OCI-M2 (cell line): ENCODE results near the gene TAMM41.
"Not testable (repeated sequence)": the region's sequence is repeated elsewhere in the genome, so short reads cannot be mapped to it uniquely, and the experiment has no call there.

Source experiments
- DNase-seq: peaks from one replicate; lab custom pipeline; 2025; ENCODE audit not compliant: unreplicated experiment; lab: John Stamatoyannopoulos, UW

TAMM41 gene

DNA sequence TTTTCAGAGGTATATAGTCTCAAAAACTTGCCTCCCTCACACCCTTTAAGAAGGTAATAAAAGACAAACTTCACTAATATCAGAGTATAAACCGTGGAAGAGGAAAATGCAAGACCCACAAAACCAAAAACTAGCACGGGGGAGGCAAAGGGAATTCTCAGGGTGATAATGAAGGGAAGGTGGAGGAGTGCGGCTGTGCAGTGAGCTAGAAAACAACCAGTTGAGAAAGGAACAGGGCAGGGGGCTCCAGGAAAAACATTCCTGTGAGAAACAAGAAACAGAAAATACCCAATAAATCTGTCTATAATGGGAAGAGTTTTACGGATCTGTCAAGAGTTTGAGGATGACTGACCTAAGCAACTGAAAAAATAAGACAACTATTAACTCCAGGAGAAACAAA lies 31.6 kb downstream of the TAMM41 start:
- DNase-seq: no peak

- no peak for DNase-seq
Observed at GRCh38 chr3:11814663-11815062, 32.0 kb downstream of the TAMM41 start.

- no peak for DNase-seq
Observed at GRCh38 chr3:11810276-11810675, 36.4 kb downstream of the TAMM41 start.

GRCh38 chr3:11808231-11808630 lies 38.5 kb downstream of the TAMM41 start:
- no peak for DNase-seq

DNA sequence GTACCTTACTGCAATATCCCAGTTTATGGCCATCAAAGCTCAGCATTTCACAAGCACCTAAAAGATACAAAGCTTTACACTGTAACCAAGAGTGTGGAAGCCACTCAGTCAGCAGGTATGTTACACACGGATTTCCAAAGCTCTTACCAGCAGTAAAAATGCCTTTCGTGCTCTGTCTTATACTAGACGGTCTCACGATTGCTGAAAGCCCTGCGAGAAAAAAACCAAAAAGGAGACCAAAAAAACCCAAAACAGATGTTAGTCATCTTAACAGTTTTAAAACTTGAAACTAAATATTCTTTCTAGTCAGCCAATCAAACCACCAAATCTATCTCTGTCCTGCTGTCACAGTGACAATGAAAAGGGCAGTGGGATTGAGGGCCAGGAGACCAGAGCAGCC lies 39.0 kb downstream of the TAMM41 start:
- DNase-seq: no peak

- DNase-seq: no peak
Observed at GRCh38 chr3:11805716-11806115, 41.0 kb downstream of the TAMM41 start.

DNA sequence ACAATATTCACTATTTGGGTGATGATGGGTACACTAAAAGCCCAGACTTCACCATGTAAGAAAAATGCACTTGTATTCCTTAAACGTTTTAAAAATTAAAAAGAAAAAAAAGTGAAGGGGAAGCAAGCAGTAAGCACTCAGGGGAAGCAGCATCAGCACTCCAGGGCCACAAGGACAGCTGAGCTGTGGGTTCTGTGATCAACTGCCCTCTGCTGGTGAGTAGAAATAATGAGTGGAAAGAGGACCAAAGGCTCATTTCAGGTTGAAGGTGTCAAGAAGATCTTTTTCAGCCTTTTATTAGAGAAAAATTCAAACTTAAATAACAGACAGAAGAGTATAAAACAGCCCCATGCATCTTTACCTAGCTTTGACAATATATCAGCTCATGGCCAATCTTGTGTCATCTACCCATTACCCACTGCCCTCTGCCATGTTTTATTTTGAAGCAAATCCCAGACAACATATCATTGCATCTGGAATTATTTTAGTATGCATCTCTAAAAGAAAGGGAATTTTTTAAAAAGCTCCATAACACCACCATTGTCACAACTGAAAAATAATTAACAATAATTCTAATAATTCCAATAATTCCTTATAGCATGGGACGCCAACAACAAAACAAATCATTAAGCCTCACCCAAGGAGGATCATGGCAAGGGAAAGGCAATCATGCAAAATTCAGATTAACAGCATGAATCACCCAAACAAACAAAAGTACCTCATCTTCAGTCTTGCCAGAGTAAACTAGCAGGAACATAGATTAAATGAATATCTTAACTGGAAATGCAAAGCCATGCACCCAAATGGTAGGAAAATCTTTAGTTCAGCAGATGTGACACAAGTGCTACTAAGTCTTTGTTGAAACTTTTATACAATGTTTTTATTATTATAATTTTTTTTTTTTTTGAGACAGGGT lies 42.5 kb downstream of the TAMM41 start:
- DNase-seq: no peak

- DNase-seq: no peak
Observed at GRCh38 chr3:11799791-11800190, 46.9 kb downstream of the TAMM41 start.

GRCh38 chr3:11794927-11795326 lies 51.8 kb downstream of the TAMM41 start:
- DNase-seq: no peak

GRCh38 chr3:11791339-11792200 lies 55.1 kb downstream of the TAMM41 start:
- DNase-seq: no peak

DNA sequence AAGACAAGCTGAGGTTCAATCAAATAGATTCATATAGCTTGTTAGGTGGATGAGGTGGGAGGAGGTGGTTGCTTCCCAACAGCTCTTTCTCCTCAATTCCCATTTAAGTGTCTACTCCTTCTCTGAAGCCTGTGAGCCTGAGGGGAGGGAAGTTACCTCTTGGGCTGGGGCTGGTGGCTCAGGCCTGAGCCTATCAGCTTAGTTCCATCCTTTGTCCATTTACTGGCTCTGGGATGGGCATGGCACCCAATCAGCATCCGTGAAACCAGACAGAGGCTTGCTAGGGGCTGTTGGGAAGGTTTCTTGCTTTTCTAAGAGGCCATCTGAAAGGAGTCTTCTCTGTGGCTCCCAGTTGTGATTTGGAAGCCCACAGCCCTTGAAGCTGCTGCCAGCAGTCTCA lies 57.3 kb downstream of the TAMM41 start:
- DNase-seq: no peak

- DNase-seq: no peak
Observed at GRCh38 chr3:11784971-11785377, 61.7 kb downstream of the TAMM41 start.

- no peak for DNase-seq
Observed at GRCh38 chr3:11780341-11780740, 66.3 kb downstream of the TAMM41 start.

- no peak for DNase-seq
Observed at GRCh38 chr3:11779626-11780025, 67.1 kb downstream of the TAMM41 start.

DNA sequence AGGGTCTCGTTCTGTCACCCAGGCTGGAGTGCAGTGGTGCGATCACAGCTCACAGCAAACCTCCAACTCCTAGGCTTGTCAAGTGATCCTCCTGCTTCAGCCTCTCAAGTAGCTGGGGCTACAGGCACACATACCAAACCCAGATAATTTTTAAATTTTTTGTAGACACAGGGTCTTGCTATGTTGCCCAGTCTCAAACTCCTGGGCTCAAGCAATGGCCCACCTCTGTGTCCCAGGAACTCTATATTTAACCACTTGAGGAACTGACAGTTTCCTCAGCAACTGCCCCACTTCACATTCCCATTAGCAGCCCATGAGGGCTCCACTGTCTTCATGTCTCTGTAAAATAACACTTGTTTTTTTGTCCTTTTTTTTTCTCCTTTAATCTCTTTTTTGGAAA lies 68.4 kb downstream of the TAMM41 start:
- DNase-seq: no peak

DNA sequence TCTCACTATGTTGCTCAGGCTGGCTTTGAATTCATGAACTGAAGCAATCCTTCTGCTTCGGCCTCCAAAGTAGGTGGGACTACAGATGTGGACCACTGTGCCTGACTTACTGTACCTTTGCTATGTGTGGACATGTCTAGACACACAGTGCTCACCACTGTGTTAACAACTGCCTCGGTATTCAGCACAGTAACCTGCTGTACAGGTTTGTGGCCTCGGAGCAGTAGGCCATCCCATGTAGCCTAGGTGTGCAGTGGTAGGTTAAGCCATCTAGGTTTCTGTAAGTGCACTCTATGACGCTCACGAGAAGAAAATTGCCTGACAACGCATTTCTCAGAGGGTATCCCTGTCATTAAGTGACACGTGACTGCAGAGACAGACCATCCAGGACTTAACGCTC lies 70.3 kb downstream of the TAMM41 start:
- no peak for DNase-seq

DNA sequence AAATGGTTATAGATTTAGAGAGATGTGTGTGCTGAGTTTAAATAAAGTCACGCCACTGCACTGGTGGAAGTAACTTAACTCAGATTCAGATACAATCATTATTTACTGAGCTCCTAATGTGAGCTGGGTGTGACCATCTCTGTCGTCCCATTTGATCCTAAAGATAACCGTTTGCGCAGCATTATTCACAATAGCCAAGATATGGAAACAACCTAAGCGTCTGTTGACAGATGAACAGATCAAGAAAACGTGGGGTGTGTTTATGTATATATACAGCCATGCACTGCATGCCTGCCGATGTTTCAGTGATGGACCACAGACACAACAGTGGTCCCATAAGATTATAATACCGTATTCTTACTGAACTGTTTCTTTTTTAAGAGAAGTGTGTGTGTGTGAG lies 71.2 kb downstream of the TAMM41 start:
- no peak for DNase-seq

DNA sequence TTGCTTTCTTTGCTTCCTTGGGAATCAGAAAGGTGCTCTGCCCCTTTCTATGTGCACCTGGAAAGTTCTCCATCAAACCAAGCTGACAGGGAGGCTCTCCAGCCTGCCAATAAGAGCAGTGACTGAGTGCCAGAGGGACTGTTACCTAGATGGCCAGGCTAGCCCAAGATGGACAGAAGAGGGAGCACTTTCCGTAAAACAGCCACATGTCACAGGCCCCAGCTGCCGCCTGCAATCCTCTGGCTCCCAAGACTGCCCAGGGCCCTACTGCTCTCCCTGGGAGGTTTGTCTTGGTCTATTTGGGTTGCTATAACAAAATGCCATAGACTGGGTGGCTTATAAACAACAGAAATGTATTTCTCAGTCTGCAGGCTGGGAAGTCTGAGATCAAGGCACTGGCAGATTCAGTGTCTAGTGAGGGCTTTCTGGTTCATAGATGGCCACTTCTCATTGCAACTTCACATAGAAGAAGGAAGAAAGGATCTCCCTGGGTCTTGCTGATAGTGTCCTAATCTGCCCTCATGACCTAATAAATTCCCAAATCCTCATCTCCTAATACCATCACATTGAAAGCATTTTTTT lies 72.3 kb downstream of the TAMM41 start:
- DNase-seq: no peak

DNA sequence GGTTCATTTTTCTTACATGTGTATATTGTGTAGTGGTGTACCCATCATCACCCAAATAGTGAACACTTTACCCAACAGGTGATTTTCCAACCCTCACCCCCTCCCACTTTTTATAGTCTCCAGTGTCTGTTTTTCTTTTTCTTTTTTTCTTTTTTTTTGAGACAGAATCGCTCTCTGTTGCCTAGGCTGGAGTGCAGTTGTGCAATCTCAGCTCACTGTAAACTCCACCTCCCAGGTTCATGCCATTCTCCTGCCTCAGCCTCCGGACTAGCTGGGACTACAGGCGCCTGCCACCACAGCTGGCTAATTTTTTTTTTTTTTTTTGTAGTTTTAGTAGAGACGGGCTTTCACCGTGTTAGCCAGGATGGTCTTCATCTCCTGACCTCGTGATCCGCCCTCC lies 74.8 kb downstream of the TAMM41 start:
- not testable (repeated sequence) for DNase-seq

GRCh38 chr3:11770477-11771391 lies 76.0 kb downstream of the TAMM41 start:
- no peak for DNase-seq
